ENCODE measurements around the gene FARSA. TPM values are rescaled to one million over a fixed set of nuclear protein-coding genes. Genes with fewer than 3 reads are reported as not detected.
"Not testable (repeated sequence)": the region's sequence is repeated elsewhere in the genome, so short reads cannot be mapped to it uniquely, and the experiment has no call there.

Gene FARSA
- total and polyA plus RNA-seq, 8 donors, result 35.3 to 59.4 (median 41.8) TPM

DNA sequence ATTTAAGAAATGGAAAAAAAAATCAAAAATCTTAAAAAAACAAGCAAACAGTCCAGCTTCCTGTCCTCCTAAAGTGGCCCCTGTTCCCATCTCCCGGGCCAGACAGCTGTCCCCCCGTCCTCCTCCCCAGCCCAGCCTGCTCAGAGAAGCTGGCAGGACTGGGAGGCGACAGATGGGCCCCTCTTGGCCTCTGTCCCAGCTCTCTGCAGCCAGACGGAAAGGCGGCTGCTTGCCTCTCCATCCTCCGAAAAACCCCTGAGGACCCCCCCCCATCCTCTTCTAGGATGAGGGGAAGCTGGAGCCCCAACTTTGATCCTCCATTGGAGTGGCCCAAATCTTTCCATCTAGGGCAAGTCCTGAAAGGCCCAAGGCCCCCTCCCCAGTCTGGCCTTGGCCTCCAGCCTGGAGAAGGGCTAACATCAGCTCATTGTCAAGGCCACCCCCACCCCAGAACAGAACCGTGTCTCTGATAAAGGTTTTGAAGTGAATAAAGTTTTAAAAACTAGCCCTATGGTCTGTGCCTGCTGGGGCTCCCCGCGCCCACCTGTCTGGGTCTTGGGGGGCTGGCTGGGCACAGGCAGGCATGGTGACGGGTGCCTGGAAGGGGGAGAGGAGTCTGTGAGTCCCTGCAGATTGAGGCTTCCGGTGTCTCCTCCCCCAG lies 19.8 kb upstream of the FARSA start:
- Histone ChIP-seq H3K4me3 (no peak overlapping the region), H3K27ac (peak overlapping the region in 1 of 2 donors; percentile 75), H3K27me3 (no peaks in the 10 kb centered on the region), H3K4me1 (peaks cover 11 to 90% of the 10 kb centered on the region in 2 donors), H3K9me3 (no peaks in the 10 kb centered on the region), H3K36me3 (peaks cover 0 to 64% of the 10 kb centered on the region in 2 donors)
- intact Hi-C loops (cut with DNase I), result no loop called here
- DNase-seq (peak in 2 of 4 donors; percentile 57 to 78), ATAC-seq (no peak)
- TF ChIP-seq, protein P1, sequence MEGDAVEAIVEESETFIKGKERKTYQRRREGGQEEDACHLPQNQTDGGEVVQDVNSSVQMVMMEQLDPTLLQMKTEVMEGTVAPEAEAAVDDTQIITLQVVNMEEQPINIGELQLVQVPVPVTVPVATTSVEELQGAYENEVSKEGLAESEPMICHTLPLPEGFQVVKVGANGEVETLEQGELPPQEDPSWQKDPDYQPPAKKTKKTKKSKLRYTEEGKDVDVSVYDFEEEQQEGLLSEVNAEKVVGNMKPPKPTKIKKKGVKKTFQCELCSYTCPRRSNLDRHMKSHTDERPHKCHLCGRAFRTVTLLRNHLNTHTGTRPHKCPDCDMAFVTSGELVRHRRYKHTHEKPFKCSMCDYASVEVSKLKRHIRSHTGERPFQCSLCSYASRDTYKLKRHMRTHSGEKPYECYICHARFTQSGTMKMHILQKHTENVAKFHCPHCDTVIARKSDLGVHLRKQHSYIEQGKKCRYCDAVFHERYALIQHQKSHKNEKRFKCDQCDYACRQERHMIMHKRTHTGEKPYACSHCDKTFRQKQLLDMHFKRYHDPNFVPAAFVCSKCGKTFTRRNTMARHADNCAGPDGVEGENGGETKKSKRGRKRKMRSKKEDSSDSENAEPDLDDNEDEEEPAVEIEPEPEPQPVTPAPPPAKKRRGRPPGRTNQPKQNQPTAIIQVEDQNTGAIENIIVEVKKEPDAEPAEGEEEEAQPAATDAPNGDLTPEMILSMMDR (IDR thresholded peaks at IDR 0.05), result no peak

DNA sequence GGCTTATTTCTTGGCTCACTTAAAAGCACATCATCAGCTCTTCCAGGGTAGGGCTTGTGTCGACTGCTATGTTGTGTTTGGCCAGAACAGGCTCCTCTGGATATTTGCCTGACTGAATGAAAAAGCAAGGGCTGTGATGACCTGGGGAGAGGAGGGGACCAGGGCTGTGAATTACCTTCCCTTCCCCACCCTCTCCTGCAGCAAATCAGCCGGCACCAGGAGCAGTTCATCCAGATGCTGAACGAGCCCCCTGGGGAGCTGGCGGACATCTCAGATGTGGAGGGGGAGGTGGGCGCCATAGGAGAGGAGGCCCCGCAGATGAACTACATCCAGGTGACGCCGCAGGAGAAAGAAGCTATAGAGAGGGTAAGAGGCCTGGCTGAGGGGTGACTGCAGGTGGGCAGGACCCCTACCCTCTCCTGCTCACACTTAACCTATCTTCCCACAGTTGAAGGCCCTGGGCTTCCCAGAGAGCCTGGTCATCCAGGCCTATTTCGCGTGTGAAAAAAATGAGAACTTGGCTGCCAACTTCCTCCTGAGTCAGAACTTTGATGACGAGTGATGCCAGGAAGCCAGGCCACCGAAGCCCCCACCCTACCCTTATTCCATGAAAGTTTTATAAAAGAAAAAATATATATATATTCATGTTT lies 19.1 kb upstream of the FARSA start:
- H3K4me1 ChIP-seq, result peaks cover 11 to 93% of the 10 kb centered on the region in 2 donors
- no peak for ATAC-seq

DNA sequence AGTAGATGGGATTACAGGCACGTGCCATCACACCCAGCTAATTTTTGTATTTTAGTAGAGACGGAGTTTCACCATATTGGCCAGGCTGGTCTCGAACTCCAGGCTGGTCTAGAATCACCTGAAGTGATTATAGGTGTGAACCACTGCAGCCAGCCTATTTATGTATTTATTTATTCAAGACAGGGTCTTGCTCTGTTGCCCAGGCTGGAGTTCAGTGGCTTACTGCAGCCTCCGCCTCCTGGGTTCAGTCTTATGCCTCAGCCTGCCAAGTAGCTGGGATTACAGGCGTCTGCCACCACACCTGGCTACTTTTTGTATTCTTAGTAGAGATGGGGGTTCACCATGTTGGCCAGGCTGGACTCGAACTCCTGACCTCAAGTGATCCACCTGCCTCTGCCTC lies 18.5 kb upstream of the FARSA start:
- DNase-seq; H3K9me3 ChIP-seq; intact Hi-C loops (cut with DNase I); ATAC-seq; H3K27me3 ChIP-seq; H3K4me3 ChIP-seq: not testable (repeated sequence)
- peaks cover 0 to 72% of the 10 kb centered on the region in 2 donors for H3K36me3 ChIP-seq
- peak overlapping the region in 1 of 2 donors; percentile 75 for H3K27ac ChIP-seq
- peaks cover 11 to 96% of the 10 kb centered on the region in 2 donors for H3K4me1 ChIP-seq

More for the DNA sequence above, 19.1 kb upstream of the FARSA start:
- H3K27me3 ChIP-seq, result no peaks in the 10 kb centered on the region
- H3K27ac ChIP-seq, result peak overlapping the region in 1 of 2 donors; percentile 75
- intact Hi-C loops (cut with DNase I), result no loop called here
- H3K4me3 ChIP-seq, result no peak overlapping the region
- no peaks in the 10 kb centered on the region for H3K9me3 ChIP-seq
- TF ChIP-seq, protein P1 (IDR thresholded peaks at IDR 0.05), result no peak
- DNase-seq, result no peak
- H3K36me3 ChIP-seq, result peaks cover 0 to 71% of the 10 kb centered on the region in 2 donors

DNA sequence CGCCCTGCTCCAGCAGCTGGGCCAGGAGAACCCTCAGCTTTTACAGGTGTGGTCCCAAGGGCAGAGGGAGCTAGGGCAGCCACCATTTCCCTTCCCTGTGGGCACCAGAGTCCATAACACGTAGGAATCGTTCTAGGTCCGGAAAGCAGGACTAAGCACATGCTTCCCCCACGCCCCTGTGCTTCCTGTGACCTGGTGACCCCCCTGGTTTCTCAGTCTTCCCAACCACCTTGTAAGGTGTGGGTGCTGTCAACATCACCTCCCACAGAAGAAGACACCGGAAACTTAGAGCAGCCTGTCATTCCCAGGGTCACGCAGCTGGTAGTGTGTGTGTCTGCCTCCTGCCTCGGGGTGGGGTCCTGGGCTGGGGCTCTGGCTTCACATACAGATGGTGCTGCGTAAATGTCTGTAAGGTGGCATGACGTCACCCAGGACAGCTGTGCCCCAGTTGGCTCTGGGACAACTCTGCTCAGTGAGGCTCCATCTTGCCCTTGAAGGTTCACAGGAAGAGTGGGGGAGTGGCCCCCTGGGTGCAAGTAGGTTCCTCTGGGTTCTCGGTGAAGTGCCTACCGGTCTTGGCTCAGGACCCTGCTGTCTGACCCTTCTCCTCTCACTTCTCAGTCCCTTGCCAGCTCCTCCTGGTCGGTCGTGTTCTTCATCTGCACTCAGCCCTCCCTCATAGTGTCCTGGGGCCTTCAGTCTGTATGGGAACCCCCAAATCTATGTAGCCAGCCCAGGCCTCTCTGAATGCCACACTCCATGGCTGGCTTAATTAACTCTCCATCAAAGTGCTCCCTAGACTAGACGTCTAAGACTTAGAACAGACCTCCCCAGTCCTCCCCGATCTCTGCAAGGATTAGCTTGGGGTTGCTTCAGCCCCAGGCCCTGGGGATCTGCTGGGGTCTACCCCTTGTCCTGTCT lies 16.1 kb upstream of the FARSA start:
- intact Hi-C loops (cut with DNase I), result no loop called here
- DNase-seq, result no peak
- H3K9me3 ChIP-seq, result no peaks in the 10 kb centered on the region
- TF ChIP-seq, protein P1 (IDR thresholded peaks at IDR 0.05), result no peak
- H3K4me1 ChIP-seq, result peaks cover 3 to 89% of the 10 kb centered on the region in 2 donors
- H3K27me3 ChIP-seq, result no peaks in the 10 kb centered on the region
- peaks cover 0 to 77% of the 10 kb centered on the region in 2 donors for H3K36me3 ChIP-seq
- no peak overlapping the region for H3K4me3 ChIP-seq
- no peak for ATAC-seq
- H3K27ac ChIP-seq, result peak overlapping the region in 1 of 2 donors; percentile 20

DNA sequence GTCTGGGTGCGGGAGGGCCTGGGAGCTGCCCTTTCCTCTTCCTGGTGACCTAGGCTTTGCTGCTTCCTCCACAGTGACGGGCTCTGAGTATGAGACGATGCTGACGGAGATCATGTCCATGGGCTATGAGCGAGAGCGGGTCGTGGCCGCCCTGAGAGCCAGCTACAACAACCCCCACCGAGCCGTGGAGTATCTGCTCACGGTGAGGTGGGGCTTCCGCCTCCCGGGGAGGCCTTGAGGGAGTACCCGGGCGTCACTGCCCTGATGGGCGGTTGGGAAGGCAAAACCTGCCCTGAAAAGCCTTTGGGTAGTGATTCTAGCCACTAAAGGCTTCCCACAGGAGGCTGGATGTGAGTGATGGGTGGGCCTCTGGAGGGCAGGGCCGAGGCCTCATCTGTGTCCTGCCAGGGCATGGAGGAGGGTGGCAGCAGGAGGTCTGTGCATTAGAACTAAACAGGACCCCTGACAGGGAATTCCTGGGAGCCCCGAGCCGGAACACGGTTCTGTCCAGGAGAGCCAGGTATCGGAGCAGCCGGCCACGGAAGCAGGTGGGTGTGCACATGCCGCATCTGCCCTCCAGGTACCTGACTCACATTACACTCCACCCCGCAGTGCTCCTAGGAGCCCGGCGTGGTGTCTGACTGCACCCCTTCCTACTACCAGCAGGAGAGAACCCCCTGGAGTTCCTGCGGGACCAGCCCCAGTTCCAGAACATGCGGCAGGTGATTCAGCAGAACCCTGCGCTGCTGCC lies 15.3 kb upstream of the FARSA start:
- H3K4me1 ChIP-seq, result peaks cover 3 to 87% of the 10 kb centered on the region in 2 donors
- ATAC-seq, result no peak
- TF ChIP-seq, protein P1 (IDR thresholded peaks at IDR 0.05), result no peak
- intact Hi-C loops (cut with DNase I), result no loop called here
- DNase-seq, result peak in 1 of 4 donors; percentile 69
- H3K9me3 ChIP-seq, result no peaks in the 10 kb centered on the region
- no peak overlapping the region for H3K4me3 ChIP-seq
- H3K27me3 ChIP-seq, result no peaks in the 10 kb centered on the region
- no peak overlapping the region for H3K27ac ChIP-seq
- peaks cover 0 to 77% of the 10 kb centered on the region in 2 donors for H3K36me3 ChIP-seq

Measured in left lung (tissue), 10 donors.